ENCODE measurements around the gene IL1RAPL2.

GRCh38 chrX:105006103-105006502, 440.1 kb downstream of the IL1RAPL2 start:
- TF ChIP-seq CTCF (IDR thresholded peaks at IDR 0.05) (no peak), EZH2 (IDR thresholded peaks at IDR 0.05) (no peak)

Data from neural progenitor cell (in vitro differentiated cells).